ENCODE measurements around the gene CYP4F22. TPM values are rescaled to one million over a fixed set of nuclear protein-coding genes. Genes with fewer than 3 reads are reported as not detected.

The CYP4F22 gene
- total RNA-seq, 1 experiment from 2014 or later: not detected

DNA sequence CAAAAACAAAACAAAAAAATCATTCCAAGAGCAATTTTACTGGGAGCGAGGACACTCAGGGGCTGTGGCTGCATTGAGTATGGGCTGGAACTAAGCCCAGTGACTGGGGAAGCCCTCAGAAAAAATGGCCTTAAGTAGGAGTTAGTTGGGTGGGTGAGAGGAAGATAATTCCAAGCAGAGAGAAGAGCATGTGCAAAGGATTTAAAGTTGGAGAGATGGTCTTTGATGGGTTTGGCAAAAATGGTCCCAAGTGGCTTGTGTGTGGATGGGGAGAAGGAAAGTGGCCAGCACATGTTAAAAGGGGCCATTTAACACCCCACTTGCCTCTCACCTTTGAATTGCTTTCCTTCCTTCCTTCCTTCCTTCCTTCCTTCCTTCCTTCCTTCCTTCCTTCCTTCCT lies 6.7 kb upstream of the CYP4F22 start:
- Mint-ChIP-seq H3K27ac (no peak overlapping the region; a peak in 1 of 7 replicates), H3K4me1 (no peaks in the 10 kb centered on the region), H3K27me3 (ENCODE audit: low read depth) (peaks cover under 1% of the 10 kb centered on the region), H3K36me3 (ENCODE audit: insufficient read depth in 1 of 3, low read depth in 3 of 3) (peaks cover 0 to 31% (median 15%) of the 10 kb centered on the region in 3 experiments; a peak in 5 of 7 replicates), H3K4me3 (no peak overlapping the region), H3K9me3 (peaks cover 48 to 85% of the 10 kb centered on the region in 2 experiments)
- Histone ChIP-seq H3K4me1 (ENCODE audit: insufficient read depth, low read length) (no peaks in the 10 kb centered on the region), H3K4me2 (ENCODE audit: insufficient read depth, insufficient read length, low read length) (no peak overlapping the region), H3K27me3 (ENCODE audit: insufficient read depth, low read length) (no peaks in the 10 kb centered on the region), H3K27ac (ENCODE audit: insufficient read length, low read depth, low read length) (no peak overlapping the region), H2BK5ac (ENCODE audit: insufficient read length, low read length) (no peak overlapping the region), H2BK120ac (ENCODE audit: low read depth, low read length, poor library complexity, severe bottlenecking) (no peak overlapping the region), H4K91ac (ENCODE audit: insufficient read length, low read depth, low read length) (no peak overlapping the region), H3K4ac (ENCODE audit: low read depth, low read length) (no peak overlapping the region), H2AFZ (ENCODE audit: low read length) (no peak overlapping the region), H3K14ac (ENCODE audit: insufficient read depth, low read length) (no peak overlapping the region), H3K23ac (ENCODE audit: insufficient read length, low read depth, low read length) (no peak overlapping the region), H4K20me1 (ENCODE audit: control insufficient read depth, insufficient read depth, insufficient read length) (no peaks in the 10 kb centered on the region), H2BK20ac (ENCODE audit: low read depth, low read length, poor library complexity, severe bottlenecking) (no peak overlapping the region), H2BK15ac (ENCODE audit: low read depth, low read length) (no peak overlapping the region), H4K5ac (ENCODE audit: insufficient read length, low read depth, low read length) (no peak overlapping the region), H3K18ac (ENCODE audit: insufficient read length, low read depth, low read length) (no peak overlapping the region), H3K56ac (ENCODE audit: insufficient read length, low read depth, low read length) (no peak overlapping the region), H2AK5ac (ENCODE audit: insufficient read length, low read length) (no peak overlapping the region), H3K23me2 (ENCODE audit: insufficient read length, low read depth, low read length, poor library complexity, severe bottlenecking) (no peaks in the 10 kb centered on the region), H3K9ac (ENCODE audit: extremely low read depth, insufficient read length, low read length) (no peak overlapping the region), H4K8ac (replicated peaks; ENCODE audit: insufficient read length, low read depth, low read length) (no peak overlapping the region), H3K9me3 (ENCODE audit: control insufficient read depth, low read depth, low read length) (peaks cover 68% of the 10 kb centered on the region), H2BK12ac (ENCODE audit: insufficient read length, low read depth, low read length) (no peak overlapping the region), H3K79me2 (ENCODE audit: insufficient read depth, low read length) (no peaks in the 10 kb centered on the region), H3K79me1 (ENCODE audit: insufficient read depth, low read depth, low read length, poor library complexity, severe bottlenecking) (no peaks in the 10 kb centered on the region), H3T11ph (ENCODE audit: low read length) (no peak overlapping the region)
- DNase-seq: no peak
- no CpG with 5 or more reads among the region's 1 CpG for WGBS (ENCODE audit: extremely low coverage, insufficient read length, low lambda C conversion rate)
- TF ChIP-seq, protein P1, sequence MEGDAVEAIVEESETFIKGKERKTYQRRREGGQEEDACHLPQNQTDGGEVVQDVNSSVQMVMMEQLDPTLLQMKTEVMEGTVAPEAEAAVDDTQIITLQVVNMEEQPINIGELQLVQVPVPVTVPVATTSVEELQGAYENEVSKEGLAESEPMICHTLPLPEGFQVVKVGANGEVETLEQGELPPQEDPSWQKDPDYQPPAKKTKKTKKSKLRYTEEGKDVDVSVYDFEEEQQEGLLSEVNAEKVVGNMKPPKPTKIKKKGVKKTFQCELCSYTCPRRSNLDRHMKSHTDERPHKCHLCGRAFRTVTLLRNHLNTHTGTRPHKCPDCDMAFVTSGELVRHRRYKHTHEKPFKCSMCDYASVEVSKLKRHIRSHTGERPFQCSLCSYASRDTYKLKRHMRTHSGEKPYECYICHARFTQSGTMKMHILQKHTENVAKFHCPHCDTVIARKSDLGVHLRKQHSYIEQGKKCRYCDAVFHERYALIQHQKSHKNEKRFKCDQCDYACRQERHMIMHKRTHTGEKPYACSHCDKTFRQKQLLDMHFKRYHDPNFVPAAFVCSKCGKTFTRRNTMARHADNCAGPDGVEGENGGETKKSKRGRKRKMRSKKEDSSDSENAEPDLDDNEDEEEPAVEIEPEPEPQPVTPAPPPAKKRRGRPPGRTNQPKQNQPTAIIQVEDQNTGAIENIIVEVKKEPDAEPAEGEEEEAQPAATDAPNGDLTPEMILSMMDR (conservative IDR thresholded peaks at IDR 0.05): no peak
